Keratinocyte (primary cell): ENCODE results near the gene NME5. TPM values are rescaled to one million over a fixed set of nuclear protein-coding genes. Genes with fewer than 3 reads are reported as not detected.
"Not testable (repeated sequence)": the region's sequence is repeated elsewhere in the genome, so short reads cannot be mapped to it uniquely, and the experiment has no call there.

Source experiments
- DNase-seq: peaks from one replicate; pipeline ENCODE4 v3.0.0-alpha.2; 2011; ENCODE audit warnings: low read depth, missing footprints, low spot score
- FAIRE-seq: peaks from 2 replicates; lab custom pipeline; 2011; peaks lifted over from hg19 to GRCh38; lab: Jason Lieb, UNC
- H2AFZ ChIP-seq: 2 replicates; pipeline ENCODE4 v1.6.0; 2012; ENCODE audit warnings: low read length, control low read depth, inconsistent platforms; ENCODE audit not compliant: control insufficient read depth
- H3K27ac ChIP-seq: 2 replicates; pipeline ENCODE4 v1.5.1; 2011; ENCODE audit warnings: low read length; ENCODE audit not compliant: control insufficient read depth, insufficient read depth
- H3K27me3 ChIP-seq: 3 replicates; pipeline ENCODE4 v1.6.0; 2011; ENCODE audit warnings: low read length; ENCODE audit not compliant: control insufficient read depth, insufficient read depth; ENCODE audit errors: extremely low read depth
- H3K36me3 ChIP-seq, 2 experiments: 2 replicates in 1 of 2; 3 replicates in 1 of 2; pipeline ENCODE4 v1.5.1; 2011; ENCODE audit warnings: low read length in 2 of 2, mild to moderate bottlenecking in 1 of 2; ENCODE audit not compliant: control insufficient read depth in 2 of 2, insufficient read depth in 2 of 2; ENCODE audit errors: extremely low read depth in 1 of 2
- H3K4me1 ChIP-seq: 3 replicates; pipeline ENCODE4 v1.5.1; 2011; ENCODE audit warnings: low read length; ENCODE audit not compliant: control insufficient read depth, insufficient read depth; ENCODE audit errors: extremely low read depth
- H3K4me2 ChIP-seq: 3 replicates; pipeline ENCODE4 v1.6.0; 2011; ENCODE audit warnings: low read depth, low read length; ENCODE audit not compliant: control insufficient read depth, insufficient read depth; ENCODE audit errors: extremely low read depth
- H3K4me3 ChIP-seq, 3 experiments: fragments of 200-600 bp in 1 of 3; sonication (generic) in 1 of 3; 2 replicates in 2 of 3; 3 replicates in 1 of 3; pipeline ENCODE4 v1.5.1; 2011 to 2016; ENCODE audit warnings: low read length in 3 of 3, mild to moderate bottlenecking in 3 of 3, control low read depth in 2 of 3, inconsistent platforms in 1 of 3, low read depth in 1 of 3, mixed read lengths in 1 of 3, mixed run types in 1 of 3, moderate library complexity in 1 of 3; ENCODE audit not compliant: control insufficient read depth in 2 of 3, insufficient read depth in 2 of 3; ENCODE audit errors: extremely low read depth in 1 of 3
- H3K79me2 ChIP-seq: 2 replicates; pipeline ENCODE4 v1.6.0; 2012; ENCODE audit warnings: low read length; ENCODE audit not compliant: control insufficient read depth, insufficient read depth
- H3K9ac ChIP-seq: 3 replicates; pipeline ENCODE4 v1.6.0; 2011; ENCODE audit warnings: low read length; ENCODE audit not compliant: control insufficient read depth, insufficient read depth; ENCODE audit errors: extremely low read depth
- H3K9me1 ChIP-seq: 3 replicates; pipeline ENCODE4 v1.6.0; 2011; ENCODE audit warnings: low read length; ENCODE audit not compliant: control insufficient read depth, insufficient read depth; ENCODE audit errors: extremely low read depth
- H3K9me3 ChIP-seq: 2 replicates; pipeline ENCODE4 v1.5.1; 2012; ENCODE audit warnings: low read depth, low read length; ENCODE audit not compliant: control insufficient read depth
- H4K20me1 ChIP-seq: 3 replicates; pipeline ENCODE4 v1.6.0; 2011; ENCODE audit warnings: low read length; ENCODE audit not compliant: control insufficient read depth, insufficient read depth; ENCODE audit errors: extremely low read depth
- CTCF ChIP-seq, 3 experiments: IDR thresholded peaks in 1 of 3; conservative IDR thresholded peaks in 1 of 3; optimal IDR thresholded peaks in 1 of 3; 2 replicates in 2 of 3; 3 replicates in 1 of 3; pipeline versions ENCODE3 to v1.5.1; 2011; ENCODE audit warnings: low read length in 3 of 3, mild to moderate bottlenecking in 3 of 3, moderate library complexity in 2 of 3, control low read depth in 1 of 3, inconsistent platforms in 1 of 3; ENCODE audit not compliant: insufficient read depth in 2 of 3; ENCODE audit errors: extremely low read depth in 1 of 3
- EZH2 ChIP-seq: IDR thresholded peaks from one replicate; pipeline ENCODE4 v1.6.1; 2012; ENCODE audit warnings: inconsistent platforms, mild to moderate bottlenecking, low read length, moderate library complexity
- dilution Hi-C: fragments of 300-500 bp; cut with MboI; formaldehyde crosslinking; loops from one replicate; pipeline ENCODE4 v1.7.0; 2020; ENCODE audit warnings: low sequenced_read_pairs; ENCODE audit not compliant: extremely low pct_ligation_motif_present
- polyA plus RNA-seq, 5 experiments: library from polyadenylated mRNA; depleted of rRNA in 3 of 5; stranded (reverse) in 3 of 5; stranded (forward) in 1 of 5; unstranded in 1 of 5; fragments of >200 nt; gene quantifications; 1 replicate in 1 of 5; 2 replicates in 3 of 5; 3 replicates in 1 of 5; pipeline versions ENCODE4 v1.2.1 to v1.2.3, GENCODE V29; 2011 to 2012; ENCODE audit warnings: missing spikeins in 2 of 5, low read depth in 1 of 5, low replicate concordance in 1 of 5

The NME5 gene
- polyA plus RNA-seq, 1 donor (not counting 4 experiments of a cell fraction or from before 2014, with no cell fraction given) = 0.13 TPM

- H3K27me3 ChIP-seq = no peaks in the 10 kb centered on the region
- FAIRE-seq (no peak), DNase-seq (no peak)
- H3K27ac ChIP-seq = no peak overlapping the region
- no peak for TF ChIP-seq EZH2
- no peak for TF ChIP-seq CTCF (optimal IDR thresholded peaks at IDR 0.05 in 1 of 3, IDR thresholded peaks at IDR 0.05 in 1 of 3, conservative IDR thresholded peaks at IDR 0.05 in 1 of 3; ENCODE audit: extremely low read depth in 1 of 3, insufficient read depth in 2 of 3, low read length in 3 of 3)
- H3K9me3 ChIP-seq = no peaks in the 10 kb centered on the region
- H3K4me3 ChIP-seq = no peak overlapping the region
- no peaks in the 10 kb centered on the region for H4K20me1 ChIP-seq
- H2AFZ ChIP-seq = no peak overlapping the region
- H3K36me3 ChIP-seq = peaks cover 29% of the 10 kb centered on the region in 2 experiments
- dilution Hi-C loops = no loop called here
- H3K4me1 ChIP-seq = no peaks in the 10 kb centered on the region
- no peaks in the 10 kb centered on the region for H3K79me2 ChIP-seq
- no peak overlapping the region for H3K9ac ChIP-seq
- H3K4me2 ChIP-seq = no peak overlapping the region
- no peaks in the 10 kb centered on the region for H3K9me1 ChIP-seq
Measured at GRCh38 chr5:138157626-138158025, 18.4 kb upstream of the NME5 start.

- H3K79me2 ChIP-seq, FAIRE-seq, H3K4me2 ChIP-seq, DNase-seq, H2AFZ ChIP-seq, H3K9me1 ChIP-seq, H3K27me3 ChIP-seq, H3K9me3 ChIP-seq, dilution Hi-C loops, H4K20me1 ChIP-seq, H3K4me1 ChIP-seq, H3K4me3 ChIP-seq, H3K27ac ChIP-seq, H3K9ac ChIP-seq: not testable (repeated sequence)
- H3K36me3 ChIP-seq = peaks cover 19 to 29% of the 10 kb centered on the region in 2 experiments
Measured at GRCh38 chr5:138155977-138156376, 16.7 kb upstream of the NME5 start.

GRCh38 chr5:138149530-138149929 lies 10.3 kb upstream of the NME5 start:
- Histone ChIP-seq H2AFZ (no peak overlapping the region), H3K27me3 (no peaks in the 10 kb centered on the region), H3K4me2 (no peak overlapping the region), H3K9me3 (no peaks in the 10 kb centered on the region), H3K4me1 (peaks cover 7% of the 10 kb centered on the region), H3K36me3 (no peaks in the 10 kb centered on the region), H3K9me1 (no peaks in the 10 kb centered on the region), H3K79me2 (no peaks in the 10 kb centered on the region), H3K27ac (no peak overlapping the region), H3K4me3 (no peak overlapping the region), H4K20me1 (no peaks in the 10 kb centered on the region), H3K9ac (no peak overlapping the region)
- no peak for TF ChIP-seq CTCF (optimal IDR thresholded peaks at IDR 0.05 in 1 of 3, IDR thresholded peaks at IDR 0.05 in 1 of 3, conservative IDR thresholded peaks at IDR 0.05 in 1 of 3; ENCODE audit: extremely low read depth in 1 of 3, insufficient read depth in 2 of 3, low read length in 3 of 3)
- TF ChIP-seq EZH2 = no peak
- dilution Hi-C loops = no loop called here
- DNase-seq (no peak), FAIRE-seq (no peak)
